Liver (tissue), 9 donors: Measurements from ENCODE around the gene VAC14. TPM values are rescaled to one million over a fixed set of nuclear protein-coding genes. Genes with fewer than 3 reads are reported as not detected.
A peak's percentile ranks its signal among the peaks of the same experiment; 100 is the strongest.

ENCODE experiments used
- DNase-seq: peaks from one replicate; pipeline ENCODE4 v3.0.0-alpha.2; 2017; ENCODE audit warnings: low spot score
- H3K27ac ChIP-seq, 2 donors: one replicate each; pipeline ENCODE4 v1.7.0; 2013; ENCODE audit warnings: inconsistent platforms in 2 of 2, low read length in 2 of 2, control low read depth in 1 of 2, low read depth in 1 of 2, mild to moderate bottlenecking in 1 of 2
- H3K27me3 ChIP-seq, 4 donors: one replicate each; pipeline versions ENCODE4 v1.6.1 to v1.7.0; 2013; ENCODE audit warnings: low read length in 3 of 4, inconsistent platforms in 1 of 4, mild to moderate bottlenecking in 1 of 4, moderate library complexity in 1 of 4; ENCODE audit not compliant: control insufficient read depth in 4 of 4, insufficient read depth in 4 of 4
- H3K36me3 ChIP-seq, 4 donors: one replicate each; pipeline versions ENCODE4 v1.6.1 to v1.7.0; 2013; ENCODE audit warnings: low read length in 3 of 4, mild to moderate bottlenecking in 3 of 4, low read depth in 1 of 4, moderate library complexity in 1 of 4; ENCODE audit not compliant: control insufficient read depth in 4 of 4, insufficient read depth in 3 of 4
- H3K4me1 ChIP-seq, 4 donors: one replicate each; pipeline versions ENCODE4 v1.6.1 to v1.7.0; 2013; ENCODE audit warnings: low read length in 3 of 4, mild to moderate bottlenecking in 3 of 4, moderate library complexity in 1 of 4; ENCODE audit not compliant: control insufficient read depth in 4 of 4, insufficient read depth in 4 of 4
- H3K4me3 ChIP-seq, 3 donors: one replicate each; pipeline versions ENCODE4 v1.6.1 to v1.7.0; 2013; ENCODE audit warnings: low read length in 3 of 3, control low read depth in 1 of 3, low read depth in 1 of 3, mild to moderate bottlenecking in 1 of 3
- H3K9ac ChIP-seq, 2 donors: one replicate each; pipeline ENCODE4 v1.7.0; 2013; ENCODE audit warnings: low read length in 2 of 2, mild to moderate bottlenecking in 2 of 2, moderate library complexity in 2 of 2, control low read depth in 1 of 2, low read depth in 1 of 2
- H3K9me3 ChIP-seq, 4 donors: one replicate each; pipeline versions ENCODE4 v1.6.1 to v1.7.0; 2013; ENCODE audit warnings: low read length in 3 of 4; ENCODE audit not compliant: control insufficient read depth in 4 of 4
- EGR1 ChIP-seq, 2 donors: IDR thresholded peaks; 2 replicates each; pipeline ENCODE4 v1.6.1; 2016 to 2018; ENCODE audit warnings: antibody characterized with exemption in 2 of 2, low read depth in 2 of 2
- FOXA1 ChIP-seq: IDR thresholded peaks from 2 replicates; pipeline ENCODE4 v1.6.1; 2016; ENCODE audit warnings: antibody characterized with exemption
- FOXA2 ChIP-seq: IDR thresholded peaks from 2 replicates; pipeline ENCODE4 v1.6.1; 2016; ENCODE audit warnings: antibody characterized with exemption
- GABPA ChIP-seq, 2 donors: IDR thresholded peaks in 1 of 2; conservative IDR thresholded peaks in 1 of 2; 2 replicates each; pipeline ENCODE4 v1.6.1; 2016; ENCODE audit warnings: antibody characterized with exemption in 2 of 2, mild to moderate bottlenecking in 1 of 2, moderate library complexity in 1 of 2
- HNF4A ChIP-seq, 2 donors: conservative IDR thresholded peaks; 2 replicates each; pipeline ENCODE4 v1.6.1; 2016; ENCODE audit warnings: antibody characterized with exemption in 2 of 2, mild to moderate bottlenecking in 2 of 2
- HNF4G ChIP-seq: IDR thresholded peaks from 2 replicates; pipeline ENCODE4 v1.6.1; 2016; ENCODE audit warnings: antibody characterized with exemption
- JUND ChIP-seq, 2 donors: IDR thresholded peaks; 2 replicates each; pipeline ENCODE4 v1.6.1; 2016; ENCODE audit warnings: antibody characterized with exemption in 2 of 2
- NR2F2 ChIP-seq: IDR thresholded peaks from 2 replicates; pipeline ENCODE4 v1.6.1; 2016; ENCODE audit warnings: antibody characterized with exemption
- RAD21 ChIP-seq, 2 donors: IDR thresholded peaks; 2 replicates each; pipeline ENCODE4 v1.6.1; 2016; ENCODE audit warnings: antibody characterized with exemption in 2 of 2, mild to moderate bottlenecking in 2 of 2
- RXRA ChIP-seq, 2 donors: IDR thresholded peaks; 2 replicates each; pipeline ENCODE4 v1.6.1; 2017 to 2018; ENCODE audit warnings: antibody characterized with exemption in 2 of 2, mild to moderate bottlenecking in 1 of 2
- SP1 ChIP-seq: IDR thresholded peaks from 2 replicates; pipeline ENCODE4 v1.6.1; 2018; ENCODE audit warnings: antibody characterized with exemption, mild to moderate bottlenecking
- TAF1 ChIP-seq: conservative IDR thresholded peaks from 2 replicates; pipeline ENCODE4 v1.6.1; 2016; ENCODE audit warnings: antibody characterized with exemption, mild to moderate bottlenecking
- YY1 ChIP-seq: IDR thresholded peaks from 2 replicates; pipeline ENCODE4 v1.6.1; 2016; ENCODE audit warnings: antibody characterized with exemption, mild to moderate bottlenecking
- WGBS: extraction: QIAGEN DNeasy Blood & Tissue Kit; methylation state at CpG from one replicate; pipeline ENCODE4 v1.1.7; 2013; 5-methylcytosine and 5-hydroxymethylcytosine counted together
- polyA plus RNA-seq, 2 donors: library from polyadenylated mRNA; stranded (reverse) in 1 of 2; unstranded in 1 of 2; fragments of 200-250 nt in 1 of 2; fragments of >200 nt in 1 of 2; fragmentation: Nextera tagmentation in 1 of 2; extraction: Ambion mirVana in 1 of 2; gene quantifications; one replicate each; pipeline versions ENCODE4 v1.2.1 to v1.2.3, GENCODE V29; 2013 to 2015
- total RNA-seq, 2 donors: library from RNA; depleted of rRNA; stranded (reverse); fragments of >200 nt; gene quantifications; one replicate each; pipeline ENCODE4 v1.2.3, GENCODE V29; 2014
- TF ChIP-seq, protein P1 (sequence below): IDR thresholded peaks from 2 replicates; pipeline ENCODE4 v1.6.1; 2016; ENCODE audit warnings: antibody characterized with exemption
- TF ChIP-seq, protein P2 (sequence below): fragments of 150-350 bp; IDR thresholded peaks from 2 replicates; pipeline ENCODE4 v1.5.1; 2017; ENCODE audit warnings: improper control_type of control experiment, low read depth, low read length; ENCODE audit not compliant: missing input control
- TF ChIP-seq, protein P3 (sequence below): IDR thresholded peaks from 2 replicates; pipeline ENCODE4 v1.6.1; 2016; ENCODE audit warnings: antibody characterized with exemption
- TF ChIP-seq, protein P4 (sequence below): IDR thresholded peaks from 2 replicates; pipeline ENCODE4 v1.6.1; 2016; ENCODE audit warnings: antibody characterized with exemption, mild to moderate bottlenecking
- TF ChIP-seq, protein P5 (sequence below): IDR thresholded peaks from 2 replicates; pipeline ENCODE4 v1.6.1; 2016; ENCODE audit warnings: antibody characterized with exemption
- donor health status: healthy.
- donor health status: healthy.
- donor health status: healthy.
- donor health status: healthy.
- donor health status: healthy.

Gene VAC14
- total and polyA plus RNA-seq, 4 donors = 16.7 to 29.8 (median 20.5) TPM

DNA sequence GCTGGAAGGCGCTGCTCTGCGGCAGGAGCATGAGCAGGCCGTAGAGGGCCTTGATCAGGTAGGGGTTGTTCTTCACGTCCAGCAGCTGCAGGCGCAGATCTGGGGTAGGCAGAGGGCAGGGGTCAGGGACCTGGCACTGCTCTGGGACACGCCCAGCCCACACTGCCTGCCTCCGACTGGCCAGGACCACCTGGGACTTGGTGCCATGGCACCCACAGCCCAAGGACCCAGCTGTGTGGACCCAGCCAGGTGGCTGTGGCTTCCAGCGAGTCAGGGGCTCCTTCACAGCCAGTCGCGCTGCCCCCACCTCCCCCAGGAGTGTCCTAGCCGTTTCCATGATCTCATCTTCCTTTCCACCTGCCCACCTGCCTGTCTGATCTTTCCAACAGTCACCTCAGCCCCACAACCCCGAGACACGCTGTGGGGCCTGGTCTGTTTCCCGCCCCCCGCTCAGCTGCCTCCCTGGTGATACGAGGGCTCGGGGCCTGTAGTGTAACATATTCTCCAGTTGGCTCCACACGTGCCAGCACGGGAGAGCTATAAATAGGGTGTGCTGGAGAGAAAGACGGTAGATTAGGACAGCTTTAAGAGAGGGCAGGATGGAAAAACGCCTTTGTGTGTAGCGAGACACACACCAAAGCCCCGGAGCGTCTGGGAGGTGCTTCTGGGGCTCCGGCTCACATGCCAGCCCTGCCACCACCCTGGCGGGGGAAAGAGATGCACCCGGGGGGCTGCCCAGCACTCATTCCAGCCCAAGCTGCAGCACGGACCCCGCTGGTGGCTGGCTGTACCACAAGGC lies 107.9 kb downstream of the VAC14 start:
- DNase-seq = no peak
- no peak overlapping the region for H3K9ac ChIP-seq
- peak overlapping the region in 1 of 3 donors; percentile 2 for H3K4me3 ChIP-seq

More for the DNA sequence above, 107.9 kb downstream of the VAC14 start:
- Histone ChIP-seq H3K36me3 (peaks cover 0 to 2% (median 0%) of the 10 kb centered on the region in 4 donors), H3K9me3 (no peaks in the 10 kb centered on the region), H3K27ac (peak overlapping the region in 1 of 2 donors; percentile 45), H3K27me3 (no peaks in the 10 kb centered on the region), H3K4me1 (peaks cover 9 to 21% (median 12%) of the 10 kb centered on the region in 4 donors)
- TF ChIP-seq, protein P1, sequence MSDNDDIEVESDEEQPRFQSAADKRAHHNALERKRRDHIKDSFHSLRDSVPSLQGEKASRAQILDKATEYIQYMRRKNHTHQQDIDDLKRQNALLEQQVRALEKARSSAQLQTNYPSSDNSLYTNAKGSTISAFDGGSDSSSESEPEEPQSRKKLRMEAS = no peak
- TF ChIP-seq RXRA (IDR thresholded peaks at IDR 0.05) = no peak
- no peak for TF ChIP-seq RAD21 (IDR thresholded peaks at IDR 0.05)
- TF ChIP-seq FOXA1 = no peak
- TF ChIP-seq YY1 = no peak
- TF ChIP-seq, protein P2, sequence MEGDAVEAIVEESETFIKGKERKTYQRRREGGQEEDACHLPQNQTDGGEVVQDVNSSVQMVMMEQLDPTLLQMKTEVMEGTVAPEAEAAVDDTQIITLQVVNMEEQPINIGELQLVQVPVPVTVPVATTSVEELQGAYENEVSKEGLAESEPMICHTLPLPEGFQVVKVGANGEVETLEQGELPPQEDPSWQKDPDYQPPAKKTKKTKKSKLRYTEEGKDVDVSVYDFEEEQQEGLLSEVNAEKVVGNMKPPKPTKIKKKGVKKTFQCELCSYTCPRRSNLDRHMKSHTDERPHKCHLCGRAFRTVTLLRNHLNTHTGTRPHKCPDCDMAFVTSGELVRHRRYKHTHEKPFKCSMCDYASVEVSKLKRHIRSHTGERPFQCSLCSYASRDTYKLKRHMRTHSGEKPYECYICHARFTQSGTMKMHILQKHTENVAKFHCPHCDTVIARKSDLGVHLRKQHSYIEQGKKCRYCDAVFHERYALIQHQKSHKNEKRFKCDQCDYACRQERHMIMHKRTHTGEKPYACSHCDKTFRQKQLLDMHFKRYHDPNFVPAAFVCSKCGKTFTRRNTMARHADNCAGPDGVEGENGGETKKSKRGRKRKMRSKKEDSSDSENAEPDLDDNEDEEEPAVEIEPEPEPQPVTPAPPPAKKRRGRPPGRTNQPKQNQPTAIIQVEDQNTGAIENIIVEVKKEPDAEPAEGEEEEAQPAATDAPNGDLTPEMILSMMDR = no peak
- no peak for TF ChIP-seq TAF1
- no peak for TF ChIP-seq FOXA2
- no peak for TF ChIP-seq HNF4A (conservative IDR thresholded peaks at IDR 0.05)
- no peak for TF ChIP-seq NR2F2
- TF ChIP-seq, protein P3, sequence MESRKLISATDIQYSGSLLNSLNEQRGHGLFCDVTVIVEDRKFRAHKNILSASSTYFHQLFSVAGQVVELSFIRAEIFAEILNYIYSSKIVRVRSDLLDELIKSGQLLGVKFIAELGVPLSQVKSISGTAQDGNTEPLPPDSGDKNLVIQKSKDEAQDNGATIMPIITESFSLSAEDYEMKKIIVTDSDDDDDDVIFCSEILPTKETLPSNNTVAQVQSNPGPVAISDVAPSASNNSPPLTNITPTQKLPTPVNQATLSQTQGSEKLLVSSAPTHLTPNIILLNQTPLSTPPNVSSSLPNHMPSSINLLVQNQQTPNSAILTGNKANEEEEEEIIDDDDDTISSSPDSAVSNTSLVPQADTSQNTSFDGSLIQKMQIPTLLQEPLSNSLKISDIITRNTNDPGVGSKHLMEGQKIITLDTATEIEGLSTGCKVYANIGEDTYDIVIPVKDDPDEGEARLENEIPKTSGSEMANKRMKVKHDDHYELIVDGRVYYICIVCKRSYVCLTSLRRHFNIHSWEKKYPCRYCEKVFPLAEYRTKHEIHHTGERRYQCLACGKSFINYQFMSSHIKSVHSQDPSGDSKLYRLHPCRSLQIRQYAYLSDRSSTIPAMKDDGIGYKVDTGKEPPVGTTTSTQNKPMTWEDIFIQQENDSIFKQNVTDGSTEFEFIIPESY = no peak
- TF ChIP-seq, protein P4, sequence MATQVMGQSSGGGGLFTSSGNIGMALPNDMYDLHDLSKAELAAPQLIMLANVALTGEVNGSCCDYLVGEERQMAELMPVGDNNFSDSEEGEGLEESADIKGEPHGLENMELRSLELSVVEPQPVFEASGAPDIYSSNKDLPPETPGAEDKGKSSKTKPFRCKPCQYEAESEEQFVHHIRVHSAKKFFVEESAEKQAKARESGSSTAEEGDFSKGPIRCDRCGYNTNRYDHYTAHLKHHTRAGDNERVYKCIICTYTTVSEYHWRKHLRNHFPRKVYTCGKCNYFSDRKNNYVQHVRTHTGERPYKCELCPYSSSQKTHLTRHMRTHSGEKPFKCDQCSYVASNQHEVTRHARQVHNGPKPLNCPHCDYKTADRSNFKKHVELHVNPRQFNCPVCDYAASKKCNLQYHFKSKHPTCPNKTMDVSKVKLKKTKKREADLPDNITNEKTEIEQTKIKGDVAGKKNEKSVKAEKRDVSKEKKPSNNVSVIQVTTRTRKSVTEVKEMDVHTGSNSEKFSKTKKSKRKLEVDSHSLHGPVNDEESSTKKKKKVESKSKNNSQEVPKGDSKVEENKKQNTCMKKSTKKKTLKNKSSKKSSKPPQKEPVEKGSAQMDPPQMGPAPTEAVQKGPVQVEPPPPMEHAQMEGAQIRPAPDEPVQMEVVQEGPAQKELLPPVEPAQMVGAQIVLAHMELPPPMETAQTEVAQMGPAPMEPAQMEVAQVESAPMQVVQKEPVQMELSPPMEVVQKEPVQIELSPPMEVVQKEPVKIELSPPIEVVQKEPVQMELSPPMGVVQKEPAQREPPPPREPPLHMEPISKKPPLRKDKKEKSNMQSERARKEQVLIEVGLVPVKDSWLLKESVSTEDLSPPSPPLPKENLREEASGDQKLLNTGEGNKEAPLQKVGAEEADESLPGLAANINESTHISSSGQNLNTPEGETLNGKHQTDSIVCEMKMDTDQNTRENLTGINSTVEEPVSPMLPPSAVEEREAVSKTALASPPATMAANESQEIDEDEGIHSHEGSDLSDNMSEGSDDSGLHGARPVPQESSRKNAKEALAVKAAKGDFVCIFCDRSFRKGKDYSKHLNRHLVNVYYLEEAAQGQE = no peak
- no peak for TF ChIP-seq GABPA (IDR thresholded peaks at IDR 0.05 in 1 of 2, conservative IDR thresholded peaks at IDR 0.05 in 1 of 2)
- TF ChIP-seq, protein P5, sequence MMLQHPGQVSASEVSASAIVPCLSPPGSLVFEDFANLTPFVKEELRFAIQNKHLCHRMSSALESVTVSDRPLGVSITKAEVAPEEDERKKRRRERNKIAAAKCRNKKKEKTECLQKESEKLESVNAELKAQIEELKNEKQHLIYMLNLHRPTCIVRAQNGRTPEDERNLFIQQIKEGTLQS = no peak
- TF ChIP-seq JUND (IDR thresholded peaks at IDR 0.05) = no peak
- TF ChIP-seq EGR1 (IDR thresholded peaks at IDR 0.05; ENCODE audit: low read depth in 2 of 2) = no peak
- no peak for TF ChIP-seq HNF4G
- TF ChIP-seq SP1 = no peak
- 79% methylated on average over 29 of the region's 29 CpGs for WGBS
